Posterior vena cava (tissue), 2 donors: ENCODE measurements around the gene RNU6-7. TPM values are rescaled to one million over a fixed set of nuclear protein-coding genes. Genes with fewer than 3 reads are reported as not detected.
A peak's percentile ranks its signal among the peaks of the same experiment; 100 is the strongest.

ENCODE experiments used
- DNase-seq: peaks from one replicate; pipeline ENCODE4 v3.0.0-alpha.2; 2020; ENCODE audit warnings: low spot score
- intact Hi-C, 2 donors: fragments of 100-400 bp; cut with DNase I; formaldehyde crosslinking; loops; one replicate each; pipeline versions ENCODE4 v1.14.1 to v1.14.2; 2022 to 2023
- total RNA-seq, 2 donors: library from RNA; stranded (reverse); fragmentation: NEBNext Ultra II Directional; extraction: Animal tissue kit (Norgen Biotek cat#: 25700); gene quantifications; one replicate each; pipeline ENCODE4 v1.2.1, GENCODE V29; 2021
- donor health status: DM: yes; HTN: yes; CAD: no.
- donor health status: DM: yes; HTN: yes; CAD: no.

Gene RNU6-7
- total RNA-seq, 2 donors from 2014 or later, result not detected

GRCh38 chr14:32202998-32203882 lies 1.4 kb downstream of the RNU6-7 start, which contains the start of gene RNU6-8:
RNU6-8 (minus strand) TSS chr14:32203269.
- intact Hi-C loops, result no loop called here
- DNase-seq, result peak; percentile 93

DNA sequence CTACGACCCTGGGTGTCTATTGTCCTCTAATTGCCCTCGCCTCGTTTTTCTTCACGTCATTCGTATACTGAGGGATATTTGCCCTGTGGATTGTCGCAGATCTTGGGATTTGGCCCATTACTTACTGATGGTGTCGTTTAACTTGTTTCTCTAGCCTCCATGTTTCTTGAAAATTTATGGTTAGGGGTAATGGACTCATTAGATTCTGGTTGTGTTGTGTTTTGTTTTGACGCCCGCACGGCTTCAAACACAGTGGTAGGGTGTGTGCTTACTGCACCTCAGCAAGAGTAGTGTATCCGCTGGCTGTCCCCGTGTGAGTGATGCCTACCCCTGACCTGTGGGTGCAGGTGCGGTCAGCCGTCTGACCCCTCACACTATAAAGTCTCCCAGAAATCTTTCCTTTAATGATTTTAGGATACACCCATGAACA lies 2.1 kb downstream of the RNU6-7 start:
- DNase-seq, result no peak

DNA sequence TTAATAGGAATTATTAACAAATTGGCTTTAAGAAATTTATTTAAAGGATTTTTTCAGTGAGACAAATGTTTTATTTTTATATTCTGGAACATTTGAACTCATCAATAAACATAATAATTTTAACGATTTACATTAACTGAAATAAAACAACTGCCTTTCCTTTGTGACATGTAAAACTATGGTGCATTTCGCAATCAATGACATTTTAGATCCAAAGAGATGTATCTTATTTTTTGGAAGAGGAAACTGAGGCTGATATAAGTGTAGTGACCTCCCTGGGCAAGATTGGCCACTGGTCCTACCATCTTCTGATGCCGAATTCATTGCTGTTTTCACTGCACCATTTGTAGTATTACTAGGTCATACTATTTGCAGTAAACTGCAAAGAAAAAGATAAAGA lies 3.7 kb downstream of the RNU6-7 start:
- DNase-seq, result no peak
- intact Hi-C loops, result no loop called here

More for the DNA sequence above, 2.1 kb downstream of the RNU6-7 start:
- intact Hi-C loops, result no loop called here

- no peak for DNase-seq
- intact Hi-C loops, result no loop called here
Measured at GRCh38 chr14:32205984-32206383, 4.1 kb downstream of the RNU6-7 start.

- intact Hi-C loops, result no loop called here
- DNase-seq, result no peak
Measured at GRCh38 chr14:32206552-32206951, 4.7 kb downstream of the RNU6-7 start.

DNA sequence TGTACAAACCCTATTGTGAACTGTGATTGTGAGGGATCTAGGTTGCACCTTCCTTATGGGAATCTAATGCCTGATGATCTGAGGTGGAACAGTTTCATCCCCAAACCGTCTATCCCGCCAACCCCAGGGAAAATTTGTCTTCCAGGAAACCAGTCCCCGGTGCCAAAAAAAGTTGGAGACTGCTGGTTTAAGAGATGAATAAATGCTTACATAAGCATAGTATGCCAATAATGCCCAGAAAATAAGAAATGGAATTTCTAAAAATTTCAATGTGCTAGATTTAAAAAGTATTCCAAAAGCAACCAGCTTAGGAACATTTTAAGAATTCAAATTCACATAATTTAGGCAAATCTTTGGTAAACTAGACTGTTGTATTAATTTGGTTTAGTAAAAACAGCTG lies 6.6 kb downstream of the RNU6-7 start:
- no peak for DNase-seq
- intact Hi-C loops, result no loop called here

- no peak for DNase-seq
- intact Hi-C loops, result no loop called here
Measured at GRCh38 chr14:32209471-32209870, 7.6 kb downstream of the RNU6-7 start.

DNA sequence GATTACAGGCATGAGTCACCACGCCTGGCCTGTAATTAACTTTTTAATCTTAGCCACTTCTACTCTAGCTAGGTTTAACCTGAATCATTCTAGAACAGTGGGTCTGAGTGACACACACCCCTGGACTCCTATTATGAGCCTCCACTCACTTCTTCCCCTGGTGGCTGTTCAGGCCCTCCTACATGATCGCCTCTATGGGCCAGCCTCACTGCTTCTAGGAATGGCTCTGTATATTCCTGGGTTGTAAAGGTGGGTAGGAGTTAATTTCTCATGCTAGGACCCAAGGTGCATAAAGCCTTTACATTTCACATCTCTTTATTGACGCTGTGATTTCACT lies 9.2 kb downstream of the RNU6-7 start:
- DNase-seq, result no peak
- intact Hi-C loops, result no loop called here

DNA sequence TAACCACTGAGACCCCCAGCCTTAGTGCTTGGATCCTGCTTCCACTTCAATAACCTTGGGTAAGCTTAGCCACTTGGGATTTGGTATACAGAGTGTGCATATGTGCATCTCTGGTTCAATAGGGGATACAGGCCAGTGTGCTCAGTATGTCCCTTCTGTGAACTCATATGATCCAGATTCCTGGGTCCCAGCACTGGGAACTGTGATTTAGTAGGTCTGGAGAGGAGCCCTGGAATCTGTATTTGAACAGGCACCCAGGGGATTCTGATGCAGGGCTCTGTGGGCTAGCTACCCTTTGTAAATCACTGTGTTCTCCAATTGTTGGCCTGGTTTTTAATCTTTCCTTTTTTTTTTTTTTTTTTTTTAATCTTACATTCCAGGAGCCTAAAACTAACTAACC lies 11.0 kb downstream of the RNU6-7 start:
- intact Hi-C loops, result no loop called here
- no peak for DNase-seq

DNA sequence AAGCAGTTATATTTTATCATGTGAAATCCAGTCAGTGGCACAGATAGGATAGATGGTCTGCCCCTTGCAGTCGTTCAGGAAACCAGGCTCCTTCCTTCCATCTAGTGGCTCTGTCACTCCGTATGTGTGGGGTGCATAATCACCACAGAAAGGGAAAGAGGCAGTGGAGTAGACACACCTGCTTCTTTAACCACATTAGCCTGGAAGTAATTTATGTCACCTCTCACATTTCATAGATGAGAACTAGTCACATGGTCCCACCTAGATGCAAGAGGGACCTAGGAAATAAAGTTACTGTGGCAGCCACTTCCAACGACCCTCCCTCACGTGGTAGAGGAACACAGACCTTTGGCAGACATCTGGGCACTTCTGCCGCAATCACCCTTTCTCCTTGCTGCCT lies 15.5 kb downstream of the RNU6-7 start:
- DNase-seq, result no peak
- intact Hi-C loops, result no loop called here

DNA sequence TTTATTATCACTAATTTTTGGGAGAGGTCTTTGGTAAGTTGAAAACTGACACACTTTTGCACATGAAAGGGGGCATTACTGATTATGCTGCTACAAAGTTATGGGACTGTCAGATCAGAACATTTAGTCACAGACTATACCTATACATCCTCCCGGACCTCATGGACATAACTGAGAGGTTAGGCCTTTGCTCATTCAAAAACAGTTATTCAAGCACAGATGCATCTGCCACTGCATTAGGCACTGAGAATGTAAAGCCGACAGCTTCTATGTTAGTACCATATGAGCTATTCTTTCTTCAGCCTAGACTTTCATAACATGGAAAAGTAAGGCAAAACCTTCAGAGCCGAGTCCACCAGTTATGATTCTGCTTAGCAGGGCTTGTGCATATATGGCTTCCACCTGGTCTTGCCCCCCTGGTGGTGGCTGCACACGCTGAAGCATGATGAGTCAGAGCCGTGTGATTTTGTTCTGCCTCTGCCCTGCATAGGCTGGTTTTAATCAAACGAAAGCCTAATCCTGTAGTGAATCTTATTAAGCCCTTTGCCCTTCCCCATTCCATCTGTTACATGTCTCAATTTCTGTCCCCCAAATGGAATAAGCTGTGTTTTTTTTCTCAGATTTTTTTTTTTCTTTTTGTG lies 23.0 kb downstream of the RNU6-7 start:
- DNase-seq, result no peak
- intact Hi-C loops, result no loop called here

DNA sequence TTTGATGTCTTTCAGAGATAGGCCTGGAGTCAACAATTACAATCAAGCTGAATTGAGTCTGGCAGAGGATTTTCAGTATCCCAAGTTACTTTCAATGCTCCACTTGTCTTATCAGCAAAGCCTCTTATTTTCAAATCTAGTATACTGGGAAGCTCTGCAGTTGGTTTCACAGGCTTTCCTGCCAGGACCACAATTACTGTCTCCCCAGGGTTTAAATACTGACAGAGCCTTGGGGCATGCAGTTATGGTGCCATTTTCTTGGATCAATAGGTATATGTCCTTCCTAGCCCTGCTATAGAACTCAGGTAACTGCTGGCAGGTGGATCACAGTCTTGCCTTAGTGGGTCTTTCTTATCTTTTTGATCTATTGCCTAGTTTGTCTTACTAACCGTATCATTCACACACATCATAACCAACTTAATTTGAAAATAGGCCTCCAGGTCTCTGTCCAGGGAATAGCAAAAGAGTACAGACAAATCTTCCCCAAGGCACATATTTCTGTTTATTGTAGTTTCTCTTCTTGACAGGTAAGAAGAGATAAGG lies 23.6 kb downstream of the RNU6-7 start:
- no peak for DNase-seq
- intact Hi-C loops, result no loop called here

DNA sequence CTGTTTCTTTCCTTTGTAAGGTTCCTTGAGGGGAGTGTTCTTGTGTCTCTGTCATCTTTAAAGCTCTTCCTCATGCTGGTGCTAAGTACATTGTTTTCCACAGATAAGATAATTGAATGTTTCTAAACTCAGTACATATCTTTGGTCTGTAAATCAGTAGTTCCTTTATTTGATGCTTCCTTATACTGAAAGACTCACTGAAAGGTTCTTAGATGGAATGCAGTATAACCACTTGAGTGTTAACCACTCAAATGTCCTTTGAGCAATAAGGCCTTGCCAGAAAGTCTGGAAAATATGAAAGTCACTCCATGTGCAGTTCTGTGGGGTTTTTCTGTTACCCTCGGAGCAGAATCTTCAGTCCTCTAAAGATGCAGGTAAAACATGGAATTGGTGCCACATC lies 24.2 kb downstream of the RNU6-7 start:
- intact Hi-C loops, result no loop called here
- no peak for DNase-seq

DNA sequence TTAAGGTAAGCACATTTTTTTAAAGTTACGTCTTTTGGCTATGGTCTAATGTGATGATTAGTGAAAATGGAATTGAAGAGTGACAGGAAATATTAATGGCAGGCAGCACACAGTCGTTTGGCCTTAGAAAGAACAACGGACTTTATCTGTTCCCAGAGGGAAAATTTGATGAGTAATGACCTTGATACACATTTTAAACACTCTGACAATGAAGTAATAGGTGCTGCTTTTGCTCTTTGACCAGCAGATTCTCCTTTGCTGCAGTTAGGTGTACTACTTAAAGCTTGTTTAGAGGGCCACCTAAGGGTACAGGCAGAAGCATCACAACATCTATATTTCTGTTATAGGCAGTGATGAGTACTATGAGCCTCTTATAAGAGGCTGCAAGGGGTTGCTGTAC lies 28.3 kb downstream of the RNU6-7 start:
- no peak for DNase-seq
- intact Hi-C loops, result no loop called here

- no peak for DNase-seq
- intact Hi-C loops, result no loop called here
Measured at GRCh38 chr14:32230695-32231280, 28.9 kb downstream of the RNU6-7 start.

DNA sequence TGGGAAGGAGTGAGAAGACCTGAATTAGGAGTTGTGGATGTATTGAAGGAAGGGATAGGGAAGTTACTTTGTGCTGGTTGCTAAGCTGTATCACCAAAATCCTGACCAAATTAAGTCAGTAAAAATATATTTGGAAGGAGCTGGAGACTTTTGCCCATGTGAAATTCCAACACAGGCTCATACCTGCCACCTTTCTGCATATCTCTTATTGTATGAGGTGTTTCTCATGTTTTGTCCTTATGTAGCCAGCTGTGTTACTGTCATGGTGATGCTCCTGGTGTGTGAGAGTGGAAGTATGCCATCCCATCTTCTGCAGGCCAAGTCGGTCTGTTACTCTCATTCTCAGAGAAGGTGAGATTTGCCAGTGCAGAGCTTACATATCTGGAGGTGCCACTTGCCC lies 30.6 kb downstream of the RNU6-7 start:
- no peak for DNase-seq

GRCh38 chr14:32233260-32233659 lies 31.4 kb downstream of the RNU6-7 start:
- intact Hi-C loops, result no loop called here

More for the DNA sequence above, 30.6 kb downstream of the RNU6-7 start:
- intact Hi-C loops, result no loop called here

GRCh38 chr14:32244404-32244803 lies 42.6 kb downstream of the RNU6-7 start:
- no peak for DNase-seq
- intact Hi-C loops, result loop anchor here in 1 of 2 donors (10.0 kb wide), 1 partner anchor 300 kb away; no protein-coding TSS in a partner anchor

More at GRCh38 chr14:32233260-32233659, 31.4 kb downstream of the RNU6-7 start:
- no peak for DNase-seq

- intact Hi-C loops, result loop anchor here in 1 of 2 donors (10.0 kb wide), 1 partner anchor 302 kb away; no protein-coding TSS in a partner anchor
- DNase-seq, result no peak
Measured at GRCh38 chr14:32246751-32247150, 44.9 kb downstream of the RNU6-7 start.

DNA sequence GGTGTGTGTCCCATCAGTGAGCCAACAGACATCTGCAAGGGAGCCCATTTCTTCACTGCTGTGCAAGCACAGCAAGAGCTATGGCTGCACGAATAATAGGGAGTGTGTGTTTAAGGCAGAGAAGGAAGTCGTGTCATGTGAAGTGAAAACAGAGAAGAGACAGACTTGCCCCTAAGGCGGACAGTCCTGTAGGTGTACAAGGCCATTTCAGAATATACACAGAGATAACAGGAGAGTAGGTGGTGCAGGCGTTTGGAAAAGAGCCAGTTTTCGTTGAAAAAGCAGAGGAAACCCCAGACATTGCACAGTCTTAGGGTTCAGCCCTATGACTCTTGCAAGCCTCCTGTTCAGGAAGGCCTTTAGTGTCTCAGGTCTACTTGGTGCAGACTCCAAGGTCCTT lies 47.5 kb downstream of the RNU6-7 start:
- no peak for DNase-seq
- intact Hi-C loops, result loop anchor here in 1 of 2 donors (10.0 kb wide), 1 partner anchor 305 kb away; no protein-coding TSS in a partner anchor
